ENCODE measurements around the gene KCP.

GRCh38 chr7:128948312-128948973 lies 37.9 kb upstream of the KCP start:
- no peak for TF ChIP-seq GATA2 (IDR thresholded peaks at IDR 0.05; ENCODE audit: low read depth, low read length)
- no peak for TF ChIP-seq GATA3 (IDR thresholded peaks at IDR 0.05; ENCODE audit: low read depth, low read length)
